Epithelial cell of esophagus (primary cell): ENCODE measurements around the gene TPI1.

Experiments used
- DNase-seq: peaks from one replicate; pipeline ENCODE4 v3.0.0; 2010; ENCODE audit warnings: low read depth
- H3K4me3 ChIP-seq: 2 replicates; pipeline ENCODE4 v1.5.1; 2011; ENCODE audit warnings: mild to moderate bottlenecking, low read length, control low read depth
- TF ChIP-seq, protein P1 (sequence below): IDR thresholded peaks from 2 replicates; pipeline ENCODE4 v1.5.1; 2011; ENCODE audit warnings: low read depth, mild to moderate bottlenecking, low read length, control low read depth, inconsistent platforms; ENCODE audit not compliant: insufficient read depth; ENCODE audit errors: missing control alignments

Gene TPI1

DNA sequence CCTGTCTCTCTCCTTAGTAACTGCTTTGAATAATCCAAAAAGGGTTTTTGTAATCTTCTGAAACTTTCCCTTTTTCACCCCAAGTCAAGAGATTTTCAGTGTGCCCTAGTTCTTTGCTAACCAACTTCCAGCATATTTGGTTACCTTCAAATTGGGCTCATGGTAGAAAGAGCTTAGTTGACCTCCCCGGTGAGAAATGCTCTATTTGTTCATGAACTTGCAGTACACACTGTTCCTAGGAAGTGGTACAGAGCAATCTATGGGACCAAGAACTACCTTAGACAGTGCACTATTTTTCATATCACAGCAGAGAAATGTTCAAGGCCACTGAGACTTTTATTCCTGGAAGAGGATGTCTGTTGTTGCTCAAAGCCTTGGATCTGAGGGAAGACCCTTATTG is 13.7 kb upstream of the TPI1 start:
- TF ChIP-seq, protein P1, sequence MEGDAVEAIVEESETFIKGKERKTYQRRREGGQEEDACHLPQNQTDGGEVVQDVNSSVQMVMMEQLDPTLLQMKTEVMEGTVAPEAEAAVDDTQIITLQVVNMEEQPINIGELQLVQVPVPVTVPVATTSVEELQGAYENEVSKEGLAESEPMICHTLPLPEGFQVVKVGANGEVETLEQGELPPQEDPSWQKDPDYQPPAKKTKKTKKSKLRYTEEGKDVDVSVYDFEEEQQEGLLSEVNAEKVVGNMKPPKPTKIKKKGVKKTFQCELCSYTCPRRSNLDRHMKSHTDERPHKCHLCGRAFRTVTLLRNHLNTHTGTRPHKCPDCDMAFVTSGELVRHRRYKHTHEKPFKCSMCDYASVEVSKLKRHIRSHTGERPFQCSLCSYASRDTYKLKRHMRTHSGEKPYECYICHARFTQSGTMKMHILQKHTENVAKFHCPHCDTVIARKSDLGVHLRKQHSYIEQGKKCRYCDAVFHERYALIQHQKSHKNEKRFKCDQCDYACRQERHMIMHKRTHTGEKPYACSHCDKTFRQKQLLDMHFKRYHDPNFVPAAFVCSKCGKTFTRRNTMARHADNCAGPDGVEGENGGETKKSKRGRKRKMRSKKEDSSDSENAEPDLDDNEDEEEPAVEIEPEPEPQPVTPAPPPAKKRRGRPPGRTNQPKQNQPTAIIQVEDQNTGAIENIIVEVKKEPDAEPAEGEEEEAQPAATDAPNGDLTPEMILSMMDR = no peak
- no peak for DNase-seq
- peak overlapping the region; percentile 97 for H3K4me3 ChIP-seq

DNA sequence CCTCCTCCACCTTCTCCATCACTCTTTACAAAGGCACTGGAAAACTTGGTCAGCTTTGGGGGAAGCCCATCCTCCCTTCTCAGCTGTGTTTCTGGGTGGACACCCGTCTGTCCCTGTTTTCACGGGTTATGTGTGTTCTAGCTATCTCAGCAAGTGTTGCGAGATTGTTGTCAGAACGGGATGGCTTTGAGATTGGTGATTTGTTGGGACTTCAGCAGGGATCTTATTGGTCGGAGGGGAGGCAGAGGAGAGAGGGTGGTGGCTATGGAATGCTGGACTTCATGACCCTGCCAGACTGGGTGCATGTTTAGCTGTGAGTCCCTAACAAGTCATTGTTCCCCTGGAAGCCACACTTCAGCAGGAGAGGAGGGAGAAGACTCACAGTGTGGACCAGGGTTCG is 13.3 kb upstream of the TPI1 start:
- no peak overlapping the region for H3K4me3 ChIP-seq
- no peak for DNase-seq
- TF ChIP-seq, protein P1 = no peak

DNA sequence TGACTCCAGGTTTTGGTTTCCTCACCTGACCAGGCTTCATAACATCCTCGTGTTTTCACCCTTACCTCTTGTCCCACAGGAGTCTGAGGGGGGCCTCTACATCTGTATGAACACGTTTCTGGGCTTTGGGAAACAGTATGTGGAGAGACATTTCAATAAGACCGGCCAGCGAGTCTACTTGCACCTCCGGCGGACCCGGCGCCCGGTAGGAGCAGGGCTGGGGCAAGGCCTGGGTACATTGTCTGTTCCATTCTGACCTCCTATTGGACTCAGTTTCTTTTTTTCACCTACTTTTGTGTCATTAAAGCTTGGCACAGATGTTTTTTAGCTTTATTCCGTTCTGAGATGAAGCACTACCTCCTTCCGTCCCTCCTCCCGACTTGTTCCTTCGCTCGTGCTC is 12.0 kb upstream of the TPI1 start:
- DNase-seq = no peak
- H3K4me3 ChIP-seq = no peak overlapping the region
- TF ChIP-seq, protein P1 = no peak

DNA sequence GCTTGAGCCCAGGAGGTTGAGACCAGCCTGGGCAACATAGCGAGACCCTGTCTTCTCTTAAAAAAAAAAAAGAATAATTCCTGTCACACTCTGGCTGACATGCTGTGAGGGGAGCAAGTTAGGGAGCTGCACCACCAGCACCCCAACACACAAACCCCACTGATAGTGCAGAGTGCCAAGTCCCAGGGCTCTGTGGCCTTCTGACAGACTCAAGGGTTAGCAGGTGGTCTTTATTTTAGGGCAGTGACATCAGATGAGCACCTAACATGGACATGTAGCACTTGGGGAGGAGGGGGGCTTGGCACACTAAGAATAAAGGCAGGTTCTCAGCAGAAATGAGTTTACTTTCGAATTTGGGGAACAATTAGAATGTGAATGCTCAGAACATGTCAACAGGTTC is 8.5 kb upstream of the TPI1 start:
- TF ChIP-seq, protein P1 = no peak
- H3K4me3 ChIP-seq = no peak overlapping the region
- DNase-seq = no peak

DNA sequence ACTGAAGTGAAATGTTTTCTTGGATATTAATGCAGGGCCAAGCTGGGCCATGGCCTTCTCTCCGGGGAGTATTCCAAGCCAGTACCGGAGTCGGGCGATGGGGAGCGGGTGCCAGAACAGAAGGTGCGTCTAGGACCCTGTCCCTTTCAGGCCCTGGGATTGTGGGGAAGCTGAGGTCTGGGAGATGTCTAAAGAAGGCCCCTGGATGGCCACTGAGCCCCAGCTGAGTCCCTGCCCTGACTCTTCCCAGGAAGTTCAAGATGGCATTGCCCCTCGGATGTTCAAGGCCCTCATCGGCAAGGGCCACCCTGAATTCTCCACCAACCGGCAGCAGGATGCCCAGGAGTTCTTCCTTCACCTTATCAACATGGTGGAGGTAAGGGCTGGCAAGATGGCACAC is 7.2 kb upstream of the TPI1 start:
- DNase-seq = no peak
- H3K4me3 ChIP-seq = no peak overlapping the region
- TF ChIP-seq, protein P1 = no peak

DNA sequence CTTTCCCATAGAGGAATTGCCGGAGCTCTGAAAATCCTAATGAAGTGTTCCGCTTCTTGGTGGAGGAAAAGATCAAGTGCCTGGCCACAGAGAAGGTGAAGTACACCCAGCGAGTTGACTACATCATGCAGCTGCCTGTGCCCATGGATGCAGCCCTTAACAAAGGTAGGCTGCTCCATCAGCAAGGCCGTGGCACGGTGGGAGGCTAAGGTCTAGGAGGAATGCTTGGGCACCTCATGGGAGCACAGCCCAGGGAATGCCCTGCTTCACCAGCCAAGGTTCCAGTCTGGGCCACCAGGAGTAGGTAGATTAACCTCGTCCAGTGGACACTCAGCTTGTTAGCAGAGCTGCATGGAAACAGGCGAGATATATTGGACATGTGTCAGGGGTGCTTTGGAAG is 6.4 kb upstream of the TPI1 start:
- TF ChIP-seq, protein P1 = no peak
- no peak overlapping the region for H3K4me3 ChIP-seq
- no peak for DNase-seq

DNA sequence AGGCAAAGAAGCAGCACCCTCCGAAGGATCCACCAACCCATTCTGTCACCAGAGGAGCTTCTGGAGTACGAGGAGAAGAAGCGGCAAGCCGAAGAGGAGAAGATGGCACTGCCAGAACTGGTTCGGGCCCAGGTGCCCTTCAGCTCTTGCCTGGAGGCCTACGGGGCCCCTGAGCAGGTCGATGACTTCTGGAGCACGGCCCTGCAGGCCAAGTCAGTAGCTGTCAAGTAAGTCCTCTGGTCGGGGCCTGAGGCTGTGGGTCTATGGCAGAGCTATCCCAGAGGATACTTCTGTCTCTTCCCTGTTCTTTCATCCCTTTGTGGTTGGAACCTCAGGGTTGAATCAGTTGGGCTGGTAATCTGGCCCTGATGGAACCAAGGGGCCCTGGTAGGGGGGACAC is 5.9 kb upstream of the TPI1 start:
- DNase-seq = no peak
- TF ChIP-seq, protein P1 = no peak

More for the DNA sequence above, 5.9 kb upstream of the TPI1 start:
- no peak overlapping the region for H3K4me3 ChIP-seq
